Femur (tissue), 1 donor: ENCODE results near the gene RANBP3L.

Source experiments
- DNase-seq: peaks from one replicate; pipeline ENCODE4 v3.0.0-alpha.2; 2017

Gene RANBP3L

DNA sequence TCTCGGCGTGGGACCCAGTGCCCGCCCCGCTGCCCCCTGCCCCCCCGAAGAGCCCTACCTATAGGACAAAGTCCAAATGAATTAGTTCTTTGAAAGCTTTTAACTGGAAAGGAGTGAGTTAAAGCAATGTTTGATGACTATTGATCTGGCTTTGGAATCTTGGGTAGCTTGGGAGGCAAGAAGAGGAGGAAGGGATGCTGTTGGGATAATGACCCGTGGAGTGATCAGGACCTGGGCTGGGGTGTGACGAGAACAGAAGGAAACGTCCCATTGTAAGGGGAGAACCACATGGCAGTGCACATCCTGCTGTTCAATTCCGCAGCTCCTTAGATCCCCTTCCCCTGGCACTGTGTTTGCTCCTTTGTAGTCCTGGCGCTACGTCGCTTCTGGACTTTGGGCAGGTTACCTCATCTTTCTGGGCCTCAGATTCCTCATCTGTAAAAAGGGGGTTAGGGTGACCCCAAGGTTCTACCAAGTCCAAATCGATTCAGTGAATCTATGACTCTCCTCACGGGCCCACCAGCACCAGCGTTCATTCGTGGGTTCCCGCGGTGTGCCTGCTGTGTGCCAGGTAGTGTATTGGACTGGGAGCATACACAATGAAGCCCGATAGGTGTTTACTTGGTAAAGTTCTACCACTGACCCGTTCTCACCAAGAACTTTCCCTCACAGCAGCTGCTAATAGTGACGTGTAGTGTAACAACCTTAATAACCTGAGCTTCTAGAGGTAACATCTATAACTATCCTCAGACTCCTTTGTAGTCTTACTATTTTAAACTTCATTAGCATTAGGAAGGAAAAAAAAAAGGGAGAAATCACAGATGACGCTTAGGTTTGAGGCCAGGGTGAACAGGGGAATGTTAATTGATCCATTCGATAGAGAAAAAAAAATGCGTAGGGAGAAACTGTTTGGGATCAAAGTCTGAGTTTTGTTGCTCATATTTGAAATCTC lies 58.9 kb downstream of the RANBP3L start:
- DNase-seq = peak; percentile 35

- DNase-seq = peak; percentile 98
Measured at GRCh38 chr5:36241631-36242533, 59.8 kb downstream of the RANBP3L start, which contains the start of gene NADK2. TSS of gene NADK2 (minus strand) at chr5:36241925. CDS start at chr5:36241798, 127 bp downstream.

DNA sequence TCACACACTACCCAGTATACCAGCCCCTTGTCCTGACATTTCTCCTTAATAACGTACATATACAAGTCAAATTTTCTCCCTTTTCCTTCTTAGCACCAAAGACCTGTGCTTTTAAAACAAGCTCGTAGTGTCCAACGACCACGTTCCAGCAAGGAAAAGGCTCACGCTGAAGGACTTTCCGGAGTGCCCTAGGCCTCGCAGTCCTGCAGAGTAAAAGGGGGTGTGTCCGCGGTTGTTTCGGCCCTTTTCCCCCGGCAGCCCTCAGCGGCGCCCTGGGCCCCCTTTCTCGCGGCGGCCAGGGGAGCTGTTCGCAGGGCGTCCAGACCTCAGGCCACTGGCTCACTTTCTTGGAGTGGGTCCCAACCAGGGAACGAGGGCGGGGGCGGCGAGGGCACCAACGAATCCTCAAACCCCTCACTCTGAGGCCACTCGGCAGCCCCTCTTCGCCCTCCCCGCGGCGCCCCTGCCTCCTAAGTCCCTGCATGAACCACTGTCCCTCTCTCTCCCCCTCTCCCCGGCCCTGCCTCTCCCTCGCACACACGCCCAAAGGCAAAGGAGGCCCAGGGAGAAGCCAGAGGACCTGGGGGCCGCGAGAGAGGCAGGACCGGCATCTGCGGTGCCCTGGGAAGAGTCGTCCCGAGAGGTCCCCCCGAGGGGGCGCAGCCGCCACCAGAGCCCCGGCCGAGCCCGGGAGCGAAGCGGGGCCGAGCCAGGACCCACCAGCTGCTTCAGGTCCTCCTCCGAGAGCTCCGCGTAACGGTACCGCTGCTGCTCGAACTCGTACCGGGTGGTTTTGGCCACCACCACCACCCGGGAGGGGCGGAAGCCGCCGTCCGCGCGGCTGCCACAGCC lies 60.7 kb downstream of the RANBP3L start:
- DNase-seq = peak; percentile 87

GRCh38 chr5:36239370-36240293 lies 62.1 kb downstream of the RANBP3L start:
- DNase-seq = no peak

DNA sequence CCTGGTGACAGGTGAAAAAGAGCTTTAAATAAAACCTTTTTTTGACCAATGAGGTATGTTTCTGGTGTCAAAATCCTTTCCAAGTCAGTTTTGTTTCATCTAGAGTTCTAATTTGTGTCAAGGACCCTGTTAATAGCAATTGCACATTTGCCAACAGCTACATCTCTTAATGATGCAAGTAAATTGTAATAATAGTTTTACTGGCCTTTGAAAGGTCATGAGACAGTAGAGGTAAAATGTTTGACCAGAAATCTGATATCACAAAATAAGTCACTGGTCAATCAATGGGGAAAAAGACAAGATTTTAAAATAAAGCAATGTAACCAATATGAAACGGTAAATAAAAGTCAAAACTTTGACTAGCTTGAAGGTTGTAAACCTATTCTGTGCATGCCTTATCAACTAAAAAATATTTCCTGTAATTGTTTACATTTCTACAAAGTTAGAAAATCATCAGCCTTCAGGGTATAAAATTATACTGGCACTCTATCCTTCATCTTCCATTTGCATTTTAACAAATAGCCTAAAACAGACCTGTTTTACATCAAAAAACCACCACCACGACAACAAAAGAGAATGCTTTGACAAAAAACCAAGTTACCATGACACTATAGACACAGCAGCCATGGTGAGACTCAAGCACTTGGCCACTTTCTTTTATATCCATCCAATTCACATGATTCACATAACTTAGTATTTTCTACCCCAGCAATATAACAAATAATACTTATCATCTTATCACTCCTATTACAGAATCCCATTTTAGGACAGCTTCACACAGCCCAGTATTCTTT lies 63.0 kb downstream of the RANBP3L start:
- DNase-seq = no peak

DNA sequence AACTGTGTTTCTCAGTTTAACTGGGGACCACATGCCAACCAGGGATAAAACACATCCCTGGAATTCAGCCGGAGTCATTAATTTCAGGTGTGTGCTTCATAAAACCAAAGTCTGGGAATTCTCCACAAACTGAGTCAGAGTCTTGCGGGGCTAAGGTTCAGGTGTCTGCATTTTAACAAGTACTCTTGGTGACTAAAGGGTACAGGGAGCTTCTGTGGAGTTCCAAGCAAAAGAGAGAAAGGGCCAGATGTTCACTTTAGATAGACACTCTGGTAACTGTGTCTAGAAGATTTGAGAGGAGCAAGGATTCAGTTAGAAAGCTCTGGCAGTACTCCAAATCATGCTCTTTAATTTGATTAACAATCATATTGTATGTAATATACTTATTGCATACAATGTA lies 64.0 kb downstream of the RANBP3L start:
- no peak for DNase-seq

GRCh38 chr5:36236801-36237200 lies 64.9 kb downstream of the RANBP3L start:
- DNase-seq = no peak

GRCh38 chr5:36232533-36232932 lies 69.2 kb downstream of the RANBP3L start:
- DNase-seq = no peak

DNA sequence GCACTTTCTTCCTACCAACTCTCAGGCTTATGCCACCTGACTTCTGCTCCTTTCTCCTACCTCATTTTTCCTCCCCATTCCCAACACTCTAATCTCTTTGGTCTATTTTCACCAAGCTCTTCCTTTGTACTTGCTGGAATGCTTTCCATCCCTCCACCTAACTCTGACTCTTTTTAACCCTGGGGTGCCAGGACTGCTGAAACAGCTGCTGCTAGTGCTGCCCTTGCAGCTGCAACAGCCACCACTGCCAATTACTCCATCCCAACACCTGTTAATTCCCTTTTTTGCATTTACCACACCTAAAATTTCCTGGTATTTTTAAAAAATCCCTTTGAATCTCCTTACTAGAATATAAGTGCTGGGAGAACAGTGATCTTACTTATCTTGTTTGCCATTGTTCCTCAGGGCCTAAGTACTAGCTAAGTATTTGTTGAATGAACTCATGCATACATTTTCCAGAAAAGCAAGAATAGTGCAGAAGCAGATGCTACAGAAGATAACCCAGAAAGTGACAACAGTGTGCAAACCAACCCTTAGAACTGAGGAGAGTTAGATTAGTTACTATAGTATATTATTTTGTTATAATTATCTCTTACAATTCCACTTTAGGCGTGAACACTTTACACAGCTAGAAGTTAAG lies 71.4 kb downstream of the RANBP3L start:
- no peak for DNase-seq

DNA sequence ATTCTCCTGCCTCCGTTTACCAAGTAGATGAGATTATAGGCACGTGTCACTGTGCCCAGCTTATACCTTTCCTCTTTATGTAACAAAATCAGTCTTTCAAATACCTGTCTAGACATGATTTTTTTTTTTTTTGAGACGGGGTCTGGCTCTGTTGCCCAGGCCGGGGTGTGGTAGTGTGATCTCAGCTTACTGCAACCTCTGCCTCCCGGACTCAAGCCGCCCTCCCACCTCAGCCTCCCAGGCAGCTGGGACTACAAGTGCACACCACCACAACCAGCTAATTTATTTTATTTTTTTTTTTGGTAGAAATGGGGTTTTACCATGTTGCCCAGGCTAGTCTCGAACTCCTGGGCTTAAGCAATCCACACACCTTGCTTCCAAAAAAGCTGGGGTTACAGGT lies 73.2 kb downstream of the RANBP3L start:
- no peak for DNase-seq

DNA sequence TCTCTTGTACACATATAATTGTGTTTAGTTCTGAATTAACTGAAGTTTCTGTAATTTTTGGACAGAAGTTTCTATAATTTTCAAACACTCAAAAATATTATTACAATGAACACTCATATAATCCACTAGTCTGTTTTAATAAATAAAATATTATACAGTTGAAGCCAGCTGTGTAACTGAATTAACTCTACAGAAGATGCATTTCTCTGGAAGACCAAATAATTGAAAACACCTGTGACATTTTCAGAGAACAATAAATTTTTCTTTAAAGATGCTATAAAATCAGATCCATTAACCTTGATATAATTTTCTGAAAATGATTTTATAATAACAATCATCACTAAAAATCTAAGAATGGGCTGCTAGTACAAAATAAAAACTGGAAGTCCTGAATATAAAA lies 74.7 kb downstream of the RANBP3L start:
- no peak for DNase-seq

DNA sequence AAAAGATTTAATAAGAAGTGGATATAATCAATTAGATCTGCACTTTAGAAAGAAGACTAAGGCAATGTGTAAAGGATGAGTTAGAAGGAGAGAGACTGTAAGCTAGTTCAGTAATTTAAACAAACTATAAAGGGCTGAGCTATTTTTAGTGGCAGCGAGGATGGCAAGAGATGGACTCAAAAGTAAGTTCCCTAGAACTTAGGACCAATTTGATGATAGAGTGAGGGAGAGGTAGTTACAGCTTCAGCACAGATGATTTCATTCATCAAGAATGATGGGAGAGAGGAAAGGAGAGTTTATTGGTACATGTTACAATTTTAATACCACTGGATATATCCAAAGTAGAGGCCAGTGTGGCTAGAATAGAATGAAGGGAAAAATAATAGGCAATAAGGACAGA lies 79.1 kb downstream of the RANBP3L start:
- DNase-seq = no peak

DNA sequence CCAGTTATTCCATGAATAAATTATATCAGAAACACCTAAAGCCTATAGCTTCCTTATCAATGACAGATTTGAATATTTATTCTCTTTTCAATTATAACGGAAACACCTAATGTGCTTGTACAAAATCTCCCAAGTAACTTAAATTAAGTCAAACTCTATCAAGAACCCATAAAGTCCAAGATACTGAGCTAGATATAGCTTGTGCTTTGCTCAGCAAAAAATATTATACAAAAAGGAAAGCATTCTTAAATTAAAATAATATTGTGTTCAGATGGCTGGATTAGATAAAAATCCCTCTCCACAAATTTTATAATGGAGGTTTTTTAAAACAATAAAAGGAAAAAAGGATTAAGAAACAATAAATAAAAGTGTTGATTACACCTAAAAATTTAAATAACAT lies 83.7 kb downstream of the RANBP3L start:
- DNase-seq = no peak

- no peak for DNase-seq
Measured at GRCh38 chr5:36217567-36217966, 84.1 kb downstream of the RANBP3L start.

- no peak for DNase-seq
Measured at GRCh38 chr5:36215910-36216309, 85.8 kb downstream of the RANBP3L start.

- no peak for DNase-seq
Measured at GRCh38 chr5:36214436-36214835, 87.3 kb downstream of the RANBP3L start.

DNA sequence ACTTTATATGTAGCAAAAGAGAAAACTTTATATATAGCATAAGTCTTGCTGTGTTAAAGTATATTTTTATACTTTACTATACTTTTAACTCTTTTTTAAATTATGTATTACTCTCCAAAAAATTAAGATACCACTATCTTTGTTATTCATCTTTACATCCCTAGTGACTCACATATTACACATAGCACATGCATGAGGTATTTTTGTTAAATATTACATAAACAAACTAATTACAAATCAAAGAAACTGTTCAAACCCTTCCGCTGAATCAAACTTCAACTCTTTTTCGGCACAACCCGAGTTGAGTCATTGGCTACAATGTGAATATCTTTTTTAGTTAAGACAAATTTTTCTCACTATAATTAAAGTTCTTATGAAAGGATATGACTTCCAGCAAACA lies 92.0 kb downstream of the RANBP3L start:
- DNase-seq = no peak

GRCh38 chr5:36208786-36209185 lies 92.9 kb downstream of the RANBP3L start:
- DNase-seq = no peak

- DNase-seq = no peak
Measured at GRCh38 chr5:36206913-36207312, 94.8 kb downstream of the RANBP3L start.

GRCh38 chr5:36205329-36205728 lies 96.4 kb downstream of the RANBP3L start:
- no peak for DNase-seq
